Mesothelial cell of epicardium (in vitro differentiated cells): ENCODE data around the gene INSC. TPM values are rescaled to one million over a fixed set of nuclear protein-coding genes. Genes with fewer than 3 reads are reported as not detected.

Experiments used
- DNase-seq, 2 experiments: peaks; one replicate each; pipeline ENCODE4 v3.0.0; 2021; ENCODE audit warnings: low spot score in 2 of 2; ENCODE audit not compliant: unreplicated experiment in 2 of 2
- H3K27ac Mint-ChIP-seq: 2 replicates; pipeline ENCODE4 v1.8.0; 2021; ENCODE audit warnings: mixed read lengths
- H3K27me3 Mint-ChIP-seq: 2 replicates; pipeline ENCODE4 v1.8.0; 2021; ENCODE audit warnings: low read depth, mixed read lengths
- H3K36me3 Mint-ChIP-seq: 2 replicates; pipeline ENCODE4 v1.8.0; 2021; ENCODE audit warnings: mixed read lengths
- H3K4me1 Mint-ChIP-seq: 2 replicates; pipeline ENCODE4 v1.8.0; 2021; ENCODE audit warnings: mixed read lengths
- H3K4me3 Mint-ChIP-seq: 2 replicates; pipeline ENCODE4 v1.8.0; 2021; ENCODE audit warnings: mild to moderate bottlenecking, moderate library complexity, mixed read lengths
- H3K9me3 Mint-ChIP-seq: 2 replicates; pipeline ENCODE4 v1.8.0; 2021; ENCODE audit warnings: mixed read lengths
- CTCF ChIP-seq: fragments of 200-600 bp; sonication (generic); IDR thresholded peaks from one replicate; pipeline ENCODE4 v1.5.0; 2021; ENCODE audit warnings: antibody characterized with exemption; ENCODE audit not compliant: unreplicated experiment
- total RNA-seq: library from RNA; stranded (reverse); gene quantifications from 3 replicates; pipeline ENCODE4 v1.2.1, GENCODE V29; 2021

INSC gene
- total RNA-seq, 1 donor from 2014 or later: not detected

- Mint-ChIP-seq H3K27ac (no peak overlapping the region), H3K27me3 (peaks cover 85% of the 10 kb centered on the region), H3K36me3 (no peaks in the 10 kb centered on the region), H3K4me1 (no peaks in the 10 kb centered on the region), H3K4me3 (no peak overlapping the region), H3K9me3 (no peaks in the 10 kb centered on the region)
- TF ChIP-seq CTCF: no peak
- no peak for DNase-seq
Measured at GRCh38 chr11:15119826-15120225, 5.1 kb downstream of the INSC start.

- no peak for TF ChIP-seq CTCF
- no peaks in the 10 kb centered on the region for H3K36me3 Mint-ChIP-seq
Measured at GRCh38 chr11:15123849-15124248, 9.1 kb downstream of the INSC start.

GRCh38 chr11:15124528-15124927 lies 9.8 kb downstream of the INSC start:
- no peak for DNase-seq
- H3K36me3 Mint-ChIP-seq: no peaks in the 10 kb centered on the region
- H3K9me3 Mint-ChIP-seq: no peaks in the 10 kb centered on the region
- H3K27ac Mint-ChIP-seq: no peak overlapping the region
- no peak overlapping the region for H3K4me3 Mint-ChIP-seq
- no peak for TF ChIP-seq CTCF
- no peaks in the 10 kb centered on the region for H3K4me1 Mint-ChIP-seq
- H3K27me3 Mint-ChIP-seq: peaks cover 76% of the 10 kb centered on the region

More at GRCh38 chr11:15123849-15124248, 9.1 kb downstream of the INSC start:
- Mint-ChIP-seq H3K4me3 (no peak overlapping the region), H3K27me3 (peaks cover 80% of the 10 kb centered on the region), H3K27ac (no peak overlapping the region), H3K4me1 (no peaks in the 10 kb centered on the region), H3K9me3 (no peaks in the 10 kb centered on the region)
- DNase-seq: no peak

GRCh38 chr11:15127341-15127740 lies 12.6 kb downstream of the INSC start:
- TF ChIP-seq CTCF: no peak
- Mint-ChIP-seq H3K36me3 (no peaks in the 10 kb centered on the region), H3K9me3 (no peaks in the 10 kb centered on the region), H3K27me3 (peaks cover 81% of the 10 kb centered on the region), H3K4me3 (no peak overlapping the region), H3K27ac (no peak overlapping the region), H3K4me1 (no peaks in the 10 kb centered on the region)
- no peak for DNase-seq

GRCh38 chr11:15128621-15129020 lies 13.9 kb downstream of the INSC start:
- Mint-ChIP-seq H3K27me3 (peaks cover 83% of the 10 kb centered on the region), H3K4me3 (no peak overlapping the region), H3K36me3 (no peaks in the 10 kb centered on the region), H3K27ac (no peak overlapping the region), H3K9me3 (no peaks in the 10 kb centered on the region), H3K4me1 (no peaks in the 10 kb centered on the region)
- TF ChIP-seq CTCF: no peak
- DNase-seq: no peak

- no peaks in the 10 kb centered on the region for H3K4me1 Mint-ChIP-seq
- H3K36me3 Mint-ChIP-seq: no peaks in the 10 kb centered on the region
- no peak for DNase-seq
- H3K4me3 Mint-ChIP-seq: no peak overlapping the region
- H3K9me3 Mint-ChIP-seq: peaks cover 4% of the 10 kb centered on the region
- TF ChIP-seq CTCF: no peak
- peaks cover 46% of the 10 kb centered on the region for H3K27me3 Mint-ChIP-seq
- H3K27ac Mint-ChIP-seq: no peak overlapping the region
Measured at GRCh38 chr11:15136166-15136565, 21.4 kb downstream of the INSC start.
